ENCODE data around the gene CD52.

CD52 gene

GRCh38 chr1:26354972-26355371 is 37.2 kb downstream of the CD52 start:
- no peak for DNase-seq (ENCODE audit: low read depth in 2 of 2)

- DNase-seq (ENCODE audit: low read depth in 2 of 2): no peak
These were observed 38.3 kb downstream of the CD52 start for GRCh38 chr1:26356106-26356505.

- DNase-seq (ENCODE audit: low read depth in 2 of 2): no peak
These were observed 39.4 kb downstream of the CD52 start for GRCh38 chr1:26357121-26357602.

- peak; percentile 57 to 65 for DNase-seq (ENCODE audit: low read depth in 2 of 2)
These were observed 40.9 kb downstream of the CD52 start for GRCh38 chr1:26358411-26359384.

- DNase-seq (ENCODE audit: low read depth in 2 of 2): peak; percentile 33 to 41
These were observed 42.4 kb downstream of the CD52 start for GRCh38 chr1:26359981-26360806.

- no peak for DNase-seq (ENCODE audit: low read depth in 2 of 2)
These were observed 43.2 kb downstream of the CD52 start for GRCh38 chr1:26360807-26361604.

GRCh38 chr1:26361605-26362122 is 43.9 kb downstream of the CD52 start:
- no peak for DNase-seq (ENCODE audit: low read depth in 2 of 2)

GRCh38 chr1:26362331-26362730 is 44.6 kb downstream of the CD52 start:
- DNase-seq (ENCODE audit: low read depth in 2 of 2): no peak

- peak; percentile 67 to 78 for DNase-seq (ENCODE audit: low read depth in 2 of 2)
These were observed 46.0 kb downstream of the CD52 start for GRCh38 chr1:26363549-26364448.

- no peak for DNase-seq (ENCODE audit: low read depth in 2 of 2)
These were observed 47.2 kb downstream of the CD52 start for GRCh38 chr1:26364956-26365355.

GRCh38 chr1:26367441-26367840 is 49.7 kb downstream of the CD52 start:
- no peak for DNase-seq (ENCODE audit: low read depth in 2 of 2)

GRCh38 chr1:26368006-26368405 is 50.2 kb downstream of the CD52 start:
- DNase-seq (ENCODE audit: low read depth in 2 of 2): no peak

- no peak for DNase-seq (ENCODE audit: low read depth in 2 of 2)
These were observed 50.7 kb downstream of the CD52 start for GRCh38 chr1:26368486-26368885.

Measured in stimulated activated CD8-positive, alpha-beta memory T cell treated with anti-CD3 and anti-CD28 coated beads, Interleukin-15, amount 100 ng/mL, for 48 hours (primary cell).